ENCODE measurements around the gene AMDHD2. TPM values are rescaled to one million over a fixed set of nuclear protein-coding genes. Genes with fewer than 3 reads are reported as not detected.
"Not testable (repeated sequence)": the region's sequence is repeated elsewhere in the genome, so short reads cannot be mapped to it uniquely, and the experiment has no call there.

Gene AMDHD2
- total RNA-seq, 2 experiments from 2014 or later = 20.9 to 31.6 TPM

GRCh38 chr16:2475413-2476344 lies 44.5 kb upstream of the AMDHD2 start:
- CTCF ChIA-PET = no interaction called here

GRCh38 chr16:2476345-2476720 lies 43.8 kb upstream of the AMDHD2 start:
- DNase-seq (no peak), ATAC-seq (no peak)
- ChIA-PET CTCF (no interaction called here), POLR2A (no interaction called here)
- H3K27me3 Mint-ChIP-seq = peaks cover 8% of the 10 kb centered on the region
- H3K36me3 Mint-ChIP-seq (ENCODE audit: low read depth) = no peaks in the 10 kb centered on the region
- intact Hi-C loops (cut with DNase I, micrococcal nuclease) = loop anchor here in 1 of 2 experiments (5.0 kb wide), 1 partner anchor 36 kb away; the partner anchor contains the start of gene ATP6V0C
- H3K27ac Mint-ChIP-seq = no peak overlapping the region
- no peaks in the 10 kb centered on the region for H3K9me3 Mint-ChIP-seq (ENCODE audit: low read depth)
- peak overlapping the region; percentile 60 for H3K4me3 Mint-ChIP-seq
- H3K4me1 Mint-ChIP-seq = peaks cover 6% of the 10 kb centered on the region

More at GRCh38 chr16:2475413-2476344, 44.5 kb upstream of the AMDHD2 start:
- POLR2A ChIA-PET = interaction anchor here (0.7 kb wide), 1 partner anchor 193 kb away, joined by 3 read pairs; no protein-coding TSS in a partner anchor
- ATAC-seq = peak; percentile 33
- Mint-ChIP-seq H3K27me3 (peaks cover 8% of the 10 kb centered on the region), H3K27ac (no peak overlapping the region), H3K4me3 (peak overlapping the region; percentile 71), H3K9me3 (ENCODE audit: low read depth) (no peaks in the 10 kb centered on the region), H3K36me3 (ENCODE audit: low read depth) (no peaks in the 10 kb centered on the region), H3K4me1 (peaks cover 6% of the 10 kb centered on the region)
- peak; percentile 64 for DNase-seq
- intact Hi-C loops (cut with DNase I, micrococcal nuclease) = loop anchor here (1.0 to 5.0 kb wide), 5 partner anchors 15 to 135 kb away; partner anchors contain the start of genes ATP6V0C (in 2 of the 2), ABCA3 (in 1 of the 2), CCNF (in 1 of the 2) and TEDC2 (in 1 of the 2)

GRCh38 chr16:2476741-2477140 lies 43.4 kb upstream of the AMDHD2 start:
- no peak for ATAC-seq
- Mint-ChIP-seq H3K4me1 (peaks cover 6% of the 10 kb centered on the region), H3K36me3 (ENCODE audit: low read depth) (no peaks in the 10 kb centered on the region), H3K9me3 (ENCODE audit: low read depth) (no peaks in the 10 kb centered on the region), H3K4me3 (peak overlapping the region; percentile 60), H3K27ac (no peak overlapping the region), H3K27me3 (peaks cover 8% of the 10 kb centered on the region)
- POLR2A ChIA-PET = no interaction called here
- no peak for DNase-seq
- CTCF ChIA-PET = no interaction called here
- intact Hi-C loops (cut with DNase I, micrococcal nuclease) = loop anchor here in 1 of 2 experiments (5.0 kb wide), 1 partner anchor 36 kb away; the partner anchor contains the start of gene ATP6V0C

- peaks cover 6% of the 10 kb centered on the region for H3K4me1 Mint-ChIP-seq
- DNase-seq (no peak), ATAC-seq (no peak)
- no peaks in the 10 kb centered on the region for H3K36me3 Mint-ChIP-seq (ENCODE audit: low read depth)
- H3K27me3 Mint-ChIP-seq = peaks cover 8% of the 10 kb centered on the region
- no peaks in the 10 kb centered on the region for H3K9me3 Mint-ChIP-seq (ENCODE audit: low read depth)
- H3K27ac Mint-ChIP-seq = no peak overlapping the region
- no peak overlapping the region for H3K4me3 Mint-ChIP-seq
- ChIA-PET CTCF (interaction anchor here (0.5 to 1.3 kb wide), 3 partner anchors 8 to 423 kb away, joined by 3 to 4 read pairs (median 3); no protein-coding TSS in a partner anchor), POLR2A (no interaction called here)
- intact Hi-C loops (cut with DNase I, micrococcal nuclease) = loop anchor here in 1 of 2 experiments (5.0 kb wide), 1 partner anchor 35 kb away; the partner anchor contains the start of gene ATP6V0C
Measured at GRCh38 chr16:2477327-2477726, 42.8 kb upstream of the AMDHD2 start.

GRCh38 chr16:2478279-2478678 lies 41.9 kb upstream of the AMDHD2 start:
- ChIA-PET CTCF (interaction anchor here (0.6 to 1.3 kb wide), 3 partner anchors 10 to 23 kb away, joined by 3 to 4 read pairs (median 3); no protein-coding TSS in a partner anchor), POLR2A (no interaction called here)
- Mint-ChIP-seq H3K36me3 (ENCODE audit: low read depth) (no peaks in the 10 kb centered on the region), H3K4me1 (peaks cover 1% of the 10 kb centered on the region), H3K4me3 (no peak overlapping the region), H3K9me3 (ENCODE audit: low read depth) (no peaks in the 10 kb centered on the region), H3K27me3 (peaks cover 1% of the 10 kb centered on the region), H3K27ac (no peak overlapping the region)
- DNase-seq (no peak), ATAC-seq (no peak)
- intact Hi-C loops (cut with DNase I, micrococcal nuclease) = loop anchor here in 1 of 2 experiments (5.0 kb wide), 1 partner anchor 34 kb away; the partner anchor contains the start of gene ATP6V0C

- POLR2A ChIA-PET; H3K4me3 Mint-ChIP-seq; ATAC-seq; H3K36me3 Mint-ChIP-seq (ENCODE audit: low read depth); DNase-seq; H3K27me3 Mint-ChIP-seq; H3K27ac Mint-ChIP-seq; H3K9me3 Mint-ChIP-seq (ENCODE audit: low read depth); H3K4me1 Mint-ChIP-seq; CTCF ChIA-PET: not testable (repeated sequence)
- intact Hi-C loops (cut with DNase I, micrococcal nuclease) = loop anchor here (5.0 to 10.0 kb wide), 2 partner anchors 32 to 455 kb away; partner anchors contain the start of genes ATP6V0C (in 1 of the 2) and NHERF2 (in 1 of the 2)
Measured at GRCh38 chr16:2479996-2480395, 40.2 kb upstream of the AMDHD2 start.

GRCh38 chr16:2480948-2481347 lies 39.2 kb upstream of the AMDHD2 start:
- ATAC-seq = no peak
- POLR2A ChIA-PET = no interaction called here

GRCh38 chr16:2481676-2482075 lies 38.5 kb upstream of the AMDHD2 start:
- peaks cover under 1% of the 10 kb centered on the region for H3K36me3 Mint-ChIP-seq (ENCODE audit: low read depth)
- POLR2A ChIA-PET = no interaction called here
- no peaks in the 10 kb centered on the region for H3K9me3 Mint-ChIP-seq (ENCODE audit: low read depth)
- H3K27me3 Mint-ChIP-seq = no peaks in the 10 kb centered on the region
- DNase-seq (no peak), ATAC-seq (no peak)
- peaks cover 2% of the 10 kb centered on the region for H3K4me1 Mint-ChIP-seq
- CTCF ChIA-PET = interaction anchor here (0.6 kb wide), 1 partner anchor 53 kb away, joined by 3 read pairs; no protein-coding TSS in a partner anchor
- H3K27ac Mint-ChIP-seq = no peak overlapping the region
- intact Hi-C loops (cut with DNase I, micrococcal nuclease) = loop anchor here in 1 of 2 experiments (10.0 kb wide), 1 partner anchor 457 kb away; the partner anchor contains the start of gene NHERF2
- no peak overlapping the region for H3K4me3 Mint-ChIP-seq

More at GRCh38 chr16:2480948-2481347, 39.2 kb upstream of the AMDHD2 start:
- H3K27me3 Mint-ChIP-seq = no peaks in the 10 kb centered on the region
- no peaks in the 10 kb centered on the region for H3K9me3 Mint-ChIP-seq (ENCODE audit: low read depth)
- CTCF ChIA-PET = no interaction called here
- no peaks in the 10 kb centered on the region for H3K36me3 Mint-ChIP-seq (ENCODE audit: low read depth)
- H3K4me1 Mint-ChIP-seq = no peaks in the 10 kb centered on the region
- no peak overlapping the region for H3K4me3 Mint-ChIP-seq
- no peak for DNase-seq
- intact Hi-C loops (cut with DNase I, micrococcal nuclease) = loop anchor here in 1 of 2 experiments (10.0 kb wide), 1 partner anchor 456 kb away; the partner anchor contains the start of gene NHERF2
- H3K27ac Mint-ChIP-seq = no peak overlapping the region

GRCh38 chr16:2482249-2482648 lies 37.9 kb upstream of the AMDHD2 start:
- Mint-ChIP-seq H3K27ac (no peak overlapping the region), H3K27me3 (no peaks in the 10 kb centered on the region), H3K36me3 (ENCODE audit: low read depth) (peaks cover 2% of the 10 kb centered on the region), H3K9me3 (ENCODE audit: low read depth) (no peaks in the 10 kb centered on the region), H3K4me3 (no peak overlapping the region), H3K4me1 (peaks cover 7% of the 10 kb centered on the region)
- intact Hi-C loops (cut with DNase I, micrococcal nuclease) = loop anchor here in 1 of 2 experiments (10.0 kb wide), 1 partner anchor 457 kb away; the partner anchor contains the start of gene NHERF2
- DNase-seq = no peak
- ChIA-PET CTCF (interaction anchor here (0.6 kb wide), 1 partner anchor 54 kb away, joined by 3 read pairs; no protein-coding TSS in a partner anchor), POLR2A (no interaction called here)
- no peak for ATAC-seq

GRCh38 chr16:2482708-2483534 lies 37.2 kb upstream of the AMDHD2 start:
- H3K4me1 Mint-ChIP-seq = peaks cover 11% of the 10 kb centered on the region
- H3K9me3 Mint-ChIP-seq (ENCODE audit: low read depth) = no peaks in the 10 kb centered on the region
- intact Hi-C loops (cut with DNase I, micrococcal nuclease) = loop anchor here in 1 of 2 experiments (10.0 kb wide), 1 partner anchor 458 kb away; the partner anchor contains the start of gene NHERF2
- DNase-seq = no peak
- ChIA-PET POLR2A (no interaction called here), CTCF (interaction anchor here (1.1 kb wide), 1 partner anchor 50 kb away, joined by 3 read pairs; no protein-coding TSS in a partner anchor)
- no peak for ATAC-seq
- peaks cover 2% of the 10 kb centered on the region for H3K36me3 Mint-ChIP-seq (ENCODE audit: low read depth)
- no peaks in the 10 kb centered on the region for H3K27me3 Mint-ChIP-seq
- H3K27ac Mint-ChIP-seq = no peak overlapping the region
- H3K4me3 Mint-ChIP-seq = no peak overlapping the region
